Caco-2 (cell line): ENCODE data around the gene AGR2. TPM values are rescaled to one million over a fixed set of nuclear protein-coding genes. Genes with fewer than 3 reads are reported as not detected.

Source experiments
- BruUV-seq: library from RNA; stranded (reverse); fragments of 400-500 nt; replicated peaks from 2 replicates; lab custom pipeline; 2021; lab: Mats Ljungman, UMichigan
- CTCF ChIA-PET: fragments of 300-600 bp; sonication (Branson Sonifier 250); formaldehyde crosslinking; loops from one replicate; lab custom pipeline; 2022; ENCODE audit warnings: antibody characterized with exemption; lab: Charles Lee
- POLR2A ChIA-PET: fragments of 300-600 bp; sonication (Branson Sonifier 250); formaldehyde crosslinking; loops from one replicate; lab custom pipeline; 2022; ENCODE audit warnings: antibody characterized with exemption; lab: Charles Lee
- DNase-seq, 2 experiments: peaks; one replicate each; pipeline versions ENCODE4 v3.0.0 to v3.0.0-alpha.2; 2020 to 2022
- H3K27me3 ChIP-seq: replicated peaks from 2 replicates; pipeline ENCODE4 v1.6.0; 2011; ENCODE audit warnings: low read length; ENCODE audit not compliant: control insufficient read depth, insufficient read depth
- H3K36me3 ChIP-seq: 2 replicates; pipeline ENCODE4 v1.5.1; 2011; ENCODE audit warnings: low read length; ENCODE audit not compliant: control insufficient read depth, insufficient read depth
- H3K4me1 ChIP-seq: fragments of 250-450 bp; sonication (Bioruptor Pico); 2 replicates; pipeline ENCODE4 v1.5.1; 2020; ENCODE audit warnings: mild to moderate bottlenecking
- H3K4me3 ChIP-seq: 2 replicates; pipeline ENCODE4 v1.5.1; 2011; ENCODE audit warnings: low read depth, mild to moderate bottlenecking, control low read depth, low read length
- H3K9me3 ChIP-seq: fragments of 250-450 bp; sonication (Bioruptor Pico); 2 replicates; pipeline ENCODE4 v1.5.1; 2020; ENCODE audit warnings: mild to moderate bottlenecking, moderate library complexity
- H3K27ac Mint-ChIP-seq: one replicate; pipeline ENCODE4 v1.8.0; 2022; ENCODE audit warnings: mixed read lengths; ENCODE audit not compliant: unreplicated experiment
- H3K27me3 Mint-ChIP-seq: one replicate; pipeline ENCODE4 v1.8.0; 2022; ENCODE audit warnings: mixed read lengths; ENCODE audit not compliant: insufficient read depth, unreplicated experiment
- H3K36me3 Mint-ChIP-seq: one replicate; pipeline ENCODE4 v1.8.0; 2022; ENCODE audit warnings: mild to moderate bottlenecking, mixed read lengths; ENCODE audit not compliant: insufficient read depth, unreplicated experiment
- H3K4me1 Mint-ChIP-seq: one replicate; pipeline ENCODE4 v1.8.0; 2022; ENCODE audit warnings: low read depth, mixed read lengths; ENCODE audit not compliant: unreplicated experiment
- H3K4me3 Mint-ChIP-seq: one replicate; pipeline ENCODE4 v1.8.0; 2022; ENCODE audit warnings: mild to moderate bottlenecking, moderate library complexity, mixed read lengths; ENCODE audit not compliant: unreplicated experiment
- H3K9me3 Mint-ChIP-seq: one replicate; pipeline ENCODE4 v1.8.0; 2022; ENCODE audit warnings: mixed read lengths; ENCODE audit not compliant: unreplicated experiment
- CTCF ChIP-seq, 2 experiments: fragments of 200-600 bp in 1 of 2; IDR thresholded peaks; 1 replicate in 1 of 2; 2 replicates in 1 of 2; pipeline versions ENCODE4 v1.5.1 to v1.8.0; 2011 to 2022; ENCODE audit warnings: antibody characterized with exemption in 1 of 2, control low read depth in 1 of 2, inconsistent platforms in 1 of 2, low read depth in 1 of 2, low read length in 1 of 2, mild to moderate bottlenecking in 1 of 2, moderate library complexity in 1 of 2; ENCODE audit not compliant: insufficient read depth in 1 of 2, severe bottlenecking in 1 of 2, unreplicated experiment in 1 of 2
- intact Hi-C: fragments of 100-400 bp; cut with micrococcal nuclease; formaldehyde crosslinking; loops from one replicate; pipeline ENCODE4 v1.10.0; 2022; ENCODE audit not compliant: unreplicated experiment
- total RNA-seq: library from RNA; stranded (reverse); gene quantifications from 2 replicates; pipeline ENCODE4 v1.2.3, GENCODE V29; 2022

Gene AGR2
- total RNA-seq, 1 experiment from 2014 or later = 343 TPM

GRCh38 chr7:16801111-16801542 is 3.7 kb downstream of the AGR2 start:
- Histone ChIP-seq H3K9me3 (no peaks in the 10 kb centered on the region), H3K4me3 (no peak overlapping the region), H3K4me1 (peaks cover 29% of the 10 kb centered on the region), H3K36me3 (peaks cover 11% of the 10 kb centered on the region), H3K27me3 (no peaks in the 10 kb centered on the region)
- Mint-ChIP-seq H3K4me3 (peak overlapping the region; percentile 20), H3K27me3 (no peaks in the 10 kb centered on the region), H3K4me1 (peaks cover 16% of the 10 kb centered on the region), H3K27ac (peak overlapping the region; percentile 13), H3K9me3 (no peaks in the 10 kb centered on the region), H3K36me3 (peaks cover 16% of the 10 kb centered on the region)
- DNase-seq = peak in 1 of 2 experiments; percentile 44
- peak in 1 of 2 experiments; percentile 54 for TF ChIP-seq CTCF (IDR thresholded peaks at IDR 0.05; ENCODE audit: insufficient read depth in 1 of 2, low read depth in 1 of 2, low read length in 1 of 2, severe bottlenecking in 1 of 2, unreplicated experiment in 1 of 2)
- CTCF ChIA-PET = interaction anchor here (0.5 to 3.3 kb wide), 10 partner anchors 9 to 269 kb away, joined by 3 to 23 read pairs (median 6); no protein-coding TSS in a partner anchor
- intact Hi-C loops = loop anchor here (1.0 to 5.0 kb wide), 4 partner anchors 90 to 496 kb away; partner anchors contain the start of gene AHR
- POLR2A ChIA-PET = interaction anchor here (0.6 to 1.0 kb wide), 3 partner anchors 9 to 497 kb away, joined by 3 to 5 read pairs (median 4); no protein-coding TSS in a partner anchor
- BruUV-seq = no TSS peak

- H3K27me3 Mint-ChIP-seq = no peaks in the 10 kb centered on the region
- no TSS peak for BruUV-seq
- Histone ChIP-seq H3K4me3 (no peak overlapping the region), H3K9me3 (no peaks in the 10 kb centered on the region), H3K4me1 (no peaks in the 10 kb centered on the region), H3K27me3 (no peaks in the 10 kb centered on the region), H3K36me3 (peaks cover 12% of the 10 kb centered on the region)
- no peak overlapping the region for H3K4me3 Mint-ChIP-seq
- H3K9me3 Mint-ChIP-seq = no peaks in the 10 kb centered on the region
- CTCF ChIA-PET = interaction anchor here (0.8 kb wide), 1 partner anchor 93 kb away, joined by 4 read pairs; no protein-coding TSS in a partner anchor
- H3K36me3 Mint-ChIP-seq = peaks cover 49% of the 10 kb centered on the region
- DNase-seq = no peak
- POLR2A ChIA-PET = no interaction called here
- peaks cover 13% of the 10 kb centered on the region for H3K4me1 Mint-ChIP-seq
- TF ChIP-seq CTCF (IDR thresholded peaks at IDR 0.05; ENCODE audit: insufficient read depth in 1 of 2, low read depth in 1 of 2, low read length in 1 of 2, severe bottlenecking in 1 of 2, unreplicated experiment in 1 of 2) = no peak
- intact Hi-C loops = no loop called here
- H3K27ac Mint-ChIP-seq = no peak overlapping the region
These were observed 9.2 kb downstream of the AGR2 start for GRCh38 chr7:16795624-16796023.

DNA sequence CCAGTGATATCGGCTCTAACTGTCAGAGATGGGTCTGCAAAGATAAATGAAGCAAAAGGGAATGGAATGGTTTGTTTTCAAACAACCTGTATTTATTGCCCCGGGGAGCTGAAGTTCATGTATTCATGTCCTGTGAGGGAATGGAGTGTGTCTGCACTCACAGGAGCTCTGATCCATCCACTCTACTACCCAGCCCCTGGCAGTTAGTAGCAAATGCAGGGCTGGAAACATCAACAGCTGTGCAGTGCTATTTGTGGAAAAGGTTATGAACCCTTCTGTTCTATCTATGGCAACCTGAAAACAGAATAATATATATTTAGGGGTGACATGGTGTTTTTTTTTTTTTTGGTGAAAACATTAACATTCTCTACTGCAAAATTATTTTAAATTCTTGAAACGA is 9.8 kb downstream of the AGR2 start:
- Mint-ChIP-seq H3K36me3 (peaks cover 49% of the 10 kb centered on the region), H3K4me3 (no peak overlapping the region), H3K27me3 (no peaks in the 10 kb centered on the region), H3K27ac (no peak overlapping the region), H3K4me1 (peaks cover 13% of the 10 kb centered on the region), H3K9me3 (no peaks in the 10 kb centered on the region)
- ChIA-PET CTCF (no interaction called here), POLR2A (no interaction called here)
- no TSS peak for BruUV-seq
- Histone ChIP-seq H3K9me3 (no peaks in the 10 kb centered on the region), H3K27me3 (no peaks in the 10 kb centered on the region), H3K4me3 (no peak overlapping the region), H3K4me1 (no peaks in the 10 kb centered on the region), H3K36me3 (peaks cover 7% of the 10 kb centered on the region)
- intact Hi-C loops = no loop called here
- DNase-seq = no peak
- TF ChIP-seq CTCF (IDR thresholded peaks at IDR 0.05; ENCODE audit: insufficient read depth in 1 of 2, low read depth in 1 of 2, low read length in 1 of 2, severe bottlenecking in 1 of 2, unreplicated experiment in 1 of 2) = no peak
